ENCODE results near the gene B3GALT6.

The B3GALT6 gene

GRCh38 chr1:1215881-1216605, 16.0 kb upstream of the B3GALT6 start:
- DNase-seq (ENCODE audit: low read depth in 1 of 2, low spot score in 1 of 2) = no peak

- peak in 1 of 2 donors; percentile 48 for DNase-seq (ENCODE audit: low read depth in 1 of 2, low spot score in 1 of 2)
Observed at GRCh38 chr1:1216770-1217620, 15.0 kb upstream of the B3GALT6 start.

DNA sequence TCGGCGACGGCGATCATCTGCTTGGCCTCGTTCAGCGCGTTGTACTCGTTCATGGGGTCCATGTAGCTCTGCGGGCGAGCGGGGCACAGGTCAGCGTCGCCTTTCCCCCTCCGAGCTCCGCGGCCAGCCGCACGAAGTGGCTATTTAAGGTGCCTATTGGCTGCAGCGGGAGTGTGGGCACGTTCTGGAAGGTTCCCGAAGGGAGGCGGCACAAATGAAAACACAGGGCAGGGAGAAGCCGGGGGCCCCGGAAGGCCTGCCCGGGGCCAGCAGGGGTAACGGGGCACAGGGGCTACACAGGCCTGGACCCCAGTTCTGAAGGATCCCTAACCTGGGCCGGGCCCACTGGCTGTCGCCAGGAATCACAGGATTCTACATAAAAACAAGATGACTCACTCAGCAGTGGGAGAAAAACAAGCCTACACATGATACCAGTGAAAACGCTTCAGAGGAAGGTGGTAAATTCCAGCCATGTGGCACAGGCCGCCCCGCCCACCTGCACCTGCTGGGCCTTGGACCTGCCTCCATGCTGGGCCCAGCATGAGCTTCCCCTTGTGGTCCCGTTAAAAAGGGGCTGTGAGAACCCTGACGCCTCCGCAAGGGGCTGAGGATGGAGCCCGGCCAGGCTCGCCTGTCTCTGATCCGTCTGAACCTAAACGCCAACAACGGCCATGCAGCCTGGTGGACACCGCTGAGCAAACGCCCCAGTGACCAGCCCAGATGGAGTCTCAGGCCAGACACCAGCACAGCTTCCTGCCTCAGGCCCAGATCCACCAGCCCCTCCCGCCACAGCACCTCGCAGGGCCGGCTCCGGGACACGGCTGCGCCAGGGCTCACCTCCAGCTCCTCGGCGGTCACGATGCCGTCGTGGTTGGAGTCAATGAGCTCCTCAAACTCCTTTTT, 14.2 kb upstream of the B3GALT6 start:
- DNase-seq (ENCODE audit: low read depth in 1 of 2, low spot score in 1 of 2) = peak in 1 of 2 donors; percentile 51

GRCh38 chr1:1218524-1219200, 13.4 kb upstream of the B3GALT6 start:
- DNase-seq (ENCODE audit: low read depth in 1 of 2, low spot score in 1 of 2) = no peak

GRCh38 chr1:1219341-1219740, 12.7 kb upstream of the B3GALT6 start:
- peak in 1 of 2 donors; percentile 39 for DNase-seq (ENCODE audit: low read depth in 1 of 2, low spot score in 1 of 2)

DNA sequence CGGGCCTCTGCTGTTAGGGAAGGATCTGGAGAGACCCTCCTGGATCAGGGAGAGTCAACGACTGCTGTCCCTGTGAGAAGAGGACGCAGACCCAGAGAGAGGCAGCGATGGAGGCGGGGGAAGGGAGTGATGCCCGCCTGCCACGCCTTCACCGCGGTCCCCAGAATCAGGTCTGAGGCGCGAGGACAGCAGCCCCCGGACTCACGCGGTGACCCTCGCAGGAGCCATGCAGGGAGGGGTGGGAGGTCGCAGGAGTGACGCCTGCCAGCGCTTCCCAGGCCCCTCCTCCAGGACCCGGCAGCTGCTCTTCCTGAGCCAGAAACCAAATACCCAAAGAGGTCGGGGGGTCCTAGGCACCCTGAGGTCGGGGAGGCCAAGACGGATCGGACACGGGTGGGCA, 11.8 kb upstream of the B3GALT6 start:
- DNase-seq (ENCODE audit: low read depth in 1 of 2, low spot score in 1 of 2) = no peak

DNA sequence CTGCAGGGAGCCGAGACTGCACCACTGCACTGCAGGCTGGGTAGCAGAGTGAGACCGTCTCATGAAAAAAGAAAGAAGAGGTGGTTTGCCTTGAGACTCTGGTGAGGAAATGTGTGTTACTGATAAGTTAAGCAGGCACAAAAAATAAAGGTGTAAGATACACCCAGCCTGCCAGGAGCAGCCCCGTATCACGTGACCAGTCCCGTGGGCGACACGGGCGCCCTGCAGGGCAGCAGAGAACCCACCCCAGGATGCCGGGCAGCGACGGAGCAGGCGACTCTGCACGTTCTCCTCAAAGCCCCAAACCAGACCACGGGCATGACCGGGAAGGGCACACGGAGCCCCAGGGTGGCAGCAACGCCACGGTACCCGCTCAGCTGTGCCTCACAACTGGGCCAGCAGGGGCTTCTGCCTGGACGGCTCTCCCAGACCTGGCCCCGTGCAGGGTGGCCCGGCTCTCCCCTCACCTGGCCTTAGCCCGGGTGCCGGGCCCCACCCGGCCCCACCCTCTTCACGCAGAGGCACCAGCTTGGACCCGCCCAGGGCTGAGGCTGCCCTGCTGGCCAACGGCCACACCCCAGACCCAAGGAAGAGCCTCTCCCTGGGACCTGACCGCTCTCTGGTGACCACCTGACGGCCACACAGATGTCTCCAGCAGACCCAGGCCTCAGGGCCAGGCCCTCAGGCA, 10.0 kb upstream of the B3GALT6 start:
- no peak for DNase-seq (ENCODE audit: low read depth in 1 of 2, low spot score in 1 of 2)

DNA sequence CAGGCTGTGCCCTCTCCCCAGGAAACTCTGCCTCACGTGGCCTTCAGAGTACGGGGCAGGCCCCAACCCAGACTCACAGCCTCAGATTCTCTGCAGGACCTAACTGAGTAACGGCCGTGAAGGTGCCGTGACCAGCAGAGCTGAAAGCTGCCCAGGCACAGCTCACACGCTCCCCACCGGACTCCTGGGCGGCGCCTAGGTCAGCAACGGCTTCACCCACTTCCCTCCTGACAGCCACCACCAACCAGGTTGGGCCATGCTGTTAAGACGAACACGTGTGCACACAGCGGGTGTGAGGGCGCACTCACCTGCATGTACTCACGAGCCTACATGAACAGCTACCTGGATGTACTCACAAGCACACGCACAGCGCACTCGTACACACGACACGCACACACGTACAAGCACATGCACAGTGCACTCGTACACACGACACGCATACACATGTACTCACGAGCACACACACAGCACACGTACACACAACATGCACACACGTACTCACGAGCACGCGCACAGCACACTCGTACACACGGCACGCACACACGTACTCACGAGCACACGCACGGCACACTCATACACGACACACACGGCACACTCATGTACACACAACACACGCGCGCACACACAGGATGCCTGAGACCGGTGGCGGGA, 9.3 kb upstream of the B3GALT6 start:
- DNase-seq (ENCODE audit: low read depth in 1 of 2, low spot score in 1 of 2) = no peak

DNA sequence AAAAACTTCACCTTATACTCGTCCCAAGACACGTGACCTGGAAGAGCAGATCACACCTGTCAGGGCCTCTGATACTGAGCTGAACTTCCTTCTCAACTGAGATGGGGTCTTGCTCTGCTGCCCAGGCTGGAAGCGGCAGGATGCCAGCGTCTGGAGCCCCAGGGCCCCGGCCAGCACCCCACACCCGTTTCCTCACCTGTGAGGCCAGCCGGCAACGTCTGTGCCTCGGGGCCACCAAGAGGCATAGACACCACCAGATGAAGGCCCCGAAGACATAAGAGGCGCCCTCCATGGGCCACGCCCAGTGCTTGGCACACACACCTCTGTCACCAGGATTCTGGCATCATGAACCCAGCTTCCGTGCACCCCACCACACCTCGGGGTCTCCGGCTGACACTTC, 8.7 kb upstream of the B3GALT6 start:
- no peak for DNase-seq (ENCODE audit: low read depth in 1 of 2, low spot score in 1 of 2)

DNA sequence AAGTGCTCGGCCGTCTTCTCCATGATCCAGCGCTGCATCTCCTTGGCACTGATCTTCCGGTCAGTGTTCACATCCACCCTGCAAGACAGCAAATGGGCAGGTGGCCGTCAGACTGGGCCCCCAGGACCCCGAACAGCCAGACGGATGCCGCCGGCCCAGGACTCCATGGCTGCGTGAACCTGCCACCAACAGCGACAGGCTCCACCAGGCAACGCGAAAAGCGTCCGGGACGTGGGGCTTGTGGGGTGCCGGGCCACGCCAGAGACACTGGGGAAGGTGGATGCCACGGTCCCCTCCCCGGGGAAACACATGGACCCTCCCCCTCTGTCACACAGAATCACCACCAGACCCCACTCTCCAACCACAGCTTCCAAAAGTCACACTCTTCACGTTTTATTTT, 8.1 kb upstream of the B3GALT6 start:
- no peak for DNase-seq (ENCODE audit: low read depth in 1 of 2, low spot score in 1 of 2)

- no peak for DNase-seq (ENCODE audit: low read depth in 1 of 2, low spot score in 1 of 2)
Observed at GRCh38 chr1:1225238-1225845, 6.7 kb upstream of the B3GALT6 start.

DNA sequence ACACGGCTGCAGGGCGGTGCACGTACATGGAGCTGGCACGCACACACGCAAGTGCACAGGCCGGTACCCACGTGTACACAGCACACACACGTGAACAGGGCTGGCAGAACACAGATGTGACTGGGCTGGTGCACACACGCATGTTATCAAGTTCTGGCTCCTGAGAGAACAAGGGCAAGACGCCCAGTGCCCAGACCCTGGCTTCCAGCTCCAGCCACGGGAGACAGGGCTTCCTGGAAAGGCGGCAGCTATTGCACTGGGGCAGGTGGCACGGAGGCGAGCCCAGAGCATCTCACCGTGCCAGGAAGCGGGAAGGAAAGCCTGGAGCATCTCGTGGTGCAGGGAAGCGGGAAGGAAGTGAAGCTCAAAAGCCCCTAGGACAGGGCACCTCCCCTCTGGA, 6.1 kb upstream of the B3GALT6 start:
- no peak for DNase-seq (ENCODE audit: low read depth in 1 of 2, low spot score in 1 of 2)

DNA sequence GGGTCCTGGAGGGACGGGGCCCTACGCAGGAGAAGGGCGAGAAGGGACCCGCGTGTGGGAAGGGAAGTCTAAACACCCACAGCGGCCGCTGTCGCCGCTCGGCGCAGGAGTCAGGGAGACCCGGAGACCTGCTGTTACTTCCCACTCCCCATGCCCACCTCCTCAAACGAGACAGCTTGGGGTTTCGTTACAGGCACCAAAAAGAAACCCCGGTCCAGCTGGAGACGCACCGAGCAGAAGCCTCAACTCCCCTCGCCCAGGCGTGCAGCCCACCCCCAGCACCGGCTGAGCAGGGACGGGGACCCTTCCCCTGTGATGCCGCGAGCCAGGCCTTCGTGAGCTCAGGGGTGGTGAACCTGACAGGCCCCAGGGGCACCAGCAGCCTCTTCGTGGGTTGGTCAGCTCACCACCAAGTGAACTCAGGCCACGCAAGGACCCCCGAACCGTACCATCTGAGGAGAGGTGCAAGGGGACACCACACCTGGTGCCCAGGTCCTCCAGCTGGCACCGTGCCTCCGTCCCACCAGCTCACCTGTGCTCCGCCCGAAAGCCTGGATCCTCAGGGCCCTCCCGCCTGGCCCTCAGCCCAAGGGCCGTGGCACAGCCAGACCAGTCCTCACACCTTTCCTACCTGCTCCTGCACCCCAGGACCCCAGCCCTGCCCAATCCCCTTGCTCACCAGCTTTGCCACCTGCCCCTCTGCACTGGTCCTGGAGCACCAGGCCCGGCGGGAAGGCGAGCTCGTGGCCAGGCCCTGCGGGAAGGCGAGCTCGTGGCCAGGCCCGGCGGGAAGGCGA, 5.3 kb upstream of the B3GALT6 start:
- no peak for DNase-seq (ENCODE audit: low read depth in 1 of 2, low spot score in 1 of 2)

DNA sequence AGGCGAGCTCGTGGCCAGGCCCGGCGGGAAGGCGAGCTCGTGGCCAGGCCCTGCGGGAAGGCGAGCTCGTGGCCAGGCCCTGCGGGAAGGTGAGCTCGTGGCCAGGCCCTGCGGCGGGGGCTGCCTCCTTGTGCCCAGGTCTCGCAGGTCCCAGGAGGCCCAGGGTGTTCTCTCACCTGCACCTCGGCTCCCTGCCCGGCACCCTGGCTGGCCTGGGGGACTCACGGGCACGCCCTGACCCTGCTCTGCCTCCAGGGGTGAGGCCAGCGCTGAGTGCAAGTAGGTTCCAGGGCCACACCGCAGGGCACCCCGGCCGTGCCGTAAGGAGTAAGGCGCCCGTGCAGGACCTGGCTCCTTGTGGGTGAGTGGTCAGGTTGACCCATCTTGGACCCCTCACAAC, 4.7 kb upstream of the B3GALT6 start:
- DNase-seq (ENCODE audit: low read depth in 1 of 2, low spot score in 1 of 2) = no peak

DNA sequence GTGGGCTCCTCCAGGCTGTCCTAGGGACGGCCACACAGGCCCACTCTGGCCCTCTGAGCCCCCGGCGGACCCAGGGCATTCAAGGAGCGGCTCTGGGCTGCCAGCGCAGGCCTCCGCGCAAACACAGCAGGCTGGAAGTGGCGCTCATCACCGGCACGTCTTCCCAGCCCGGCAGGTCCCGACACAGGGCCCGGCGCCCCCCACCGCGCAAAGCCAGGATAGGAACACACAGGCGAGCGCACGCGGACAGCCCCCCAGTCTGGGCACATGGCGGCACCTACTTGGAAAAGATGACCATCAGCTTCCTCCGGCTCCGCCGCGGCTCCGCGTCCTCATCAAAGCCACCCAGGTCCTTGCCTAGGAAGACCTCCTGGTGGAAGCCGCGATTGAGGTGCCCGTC, 3.9 kb upstream of the B3GALT6 start:
- DNase-seq (ENCODE audit: low read depth in 1 of 2, low spot score in 1 of 2) = no peak

DNA sequence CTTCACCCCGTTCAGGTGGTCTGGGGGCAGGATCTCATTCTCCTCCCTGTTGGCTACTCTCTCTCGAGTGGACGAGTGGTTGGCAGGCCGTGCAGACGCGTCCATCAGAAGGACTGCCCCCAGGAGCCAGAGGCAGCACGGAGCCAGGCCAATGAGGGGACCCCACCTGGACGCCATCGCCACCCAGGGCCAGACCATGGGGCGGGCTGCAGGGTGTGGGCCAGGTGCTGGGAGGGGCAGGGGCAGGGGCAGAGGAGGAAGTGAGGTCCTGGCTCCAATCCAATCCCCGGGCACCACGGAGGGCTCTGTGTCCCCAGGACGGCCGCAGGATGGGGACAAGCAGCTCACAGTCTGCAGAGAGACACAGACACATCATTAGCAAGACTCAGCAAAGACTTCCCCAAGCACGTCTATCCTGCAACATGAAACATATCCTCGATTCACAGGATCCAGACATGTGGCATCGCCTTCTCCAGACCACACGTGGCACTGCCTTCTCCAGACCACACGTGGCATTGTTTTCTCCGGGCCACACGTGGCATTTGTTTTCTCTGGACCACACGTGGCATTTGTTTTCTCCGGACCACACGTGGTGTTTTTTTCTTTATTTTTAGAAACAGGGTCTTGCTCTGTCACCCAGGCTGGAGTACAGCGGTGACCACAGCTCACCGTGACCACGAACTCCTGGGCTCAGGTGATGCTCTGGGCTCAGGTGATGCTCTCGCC, 3.3 kb upstream of the B3GALT6 start:
- no peak for DNase-seq (ENCODE audit: low read depth in 1 of 2, low spot score in 1 of 2)

DNA sequence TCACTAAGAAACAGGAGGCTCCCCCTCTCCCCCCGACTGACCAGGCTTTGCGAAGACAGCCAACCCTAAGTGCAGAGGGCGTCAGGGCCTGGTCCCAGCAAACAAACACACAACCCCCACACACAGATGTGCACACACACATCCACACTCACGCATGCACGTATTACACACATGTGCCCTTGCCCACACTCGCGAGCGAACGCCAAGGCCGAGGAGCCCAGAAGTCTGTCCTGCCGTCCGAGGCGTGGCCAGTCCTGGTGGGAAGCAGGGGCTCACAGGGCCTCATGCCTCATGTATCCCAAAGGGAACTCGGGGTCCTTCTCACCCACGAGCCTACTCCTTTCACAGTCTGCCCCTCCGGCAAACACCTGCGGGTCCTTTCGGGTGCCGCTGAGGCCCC, 2.3 kb upstream of the B3GALT6 start:
- no peak for DNase-seq (ENCODE audit: low read depth in 1 of 2, low spot score in 1 of 2)

All from stimulated activated CD4-positive, alpha-beta T cell treated with anti-CD3 and anti-CD28 coated beads, Interleukin-15, amount 100 ng/mL, for 1 hour (primary cell).